Type B pancreatic cell (in vitro differentiated cells): ENCODE measurements around the gene SNX1. TPM values are rescaled to one million over a fixed set of nuclear protein-coding genes. Genes with fewer than 3 reads are reported as not detected.

ENCODE experiments used
- DNase-seq: peaks from one replicate; pipeline ENCODE4 v3.0.0; 2021; ENCODE audit warnings: mixed read lengths; ENCODE audit not compliant: unreplicated experiment; ENCODE audit errors: extremely low spot score
- H3K27ac Mint-ChIP-seq: 2 replicates; pipeline ENCODE4 v1.8.0; 2021; ENCODE audit warnings: mild to moderate bottlenecking, mixed read lengths
- H3K27me3 Mint-ChIP-seq: 2 replicates; pipeline ENCODE4 v1.8.0; 2021; ENCODE audit warnings: mixed read lengths
- H3K36me3 Mint-ChIP-seq: 2 replicates; pipeline ENCODE4 v1.8.0; 2021; ENCODE audit warnings: mixed read lengths
- H3K4me1 Mint-ChIP-seq: one replicate; pipeline ENCODE4 v1.8.0; 2021; ENCODE audit warnings: mixed read lengths; ENCODE audit not compliant: unreplicated experiment
- H3K4me3 Mint-ChIP-seq: 2 replicates; pipeline ENCODE4 v1.8.0; 2021; ENCODE audit warnings: mild to moderate bottlenecking, mixed read lengths
- H3K9me3 Mint-ChIP-seq: 2 replicates; pipeline ENCODE4 v1.8.0; 2021; ENCODE audit warnings: mixed read lengths
- total RNA-seq: library from RNA; stranded (reverse); gene quantifications from 2 replicates; pipeline ENCODE4 v1.2.1, GENCODE V29; 2021; ENCODE audit warnings: low replicate concordance
- TF ChIP-seq, protein P1 (sequence below): fragments of 200-600 bp; sonication (generic); conservative IDR thresholded peaks from 2 replicates; pipeline ENCODE4 v1.5.0; 2021; ENCODE audit warnings: antibody characterized with exemption, mild to moderate bottlenecking

Gene SNX1
- total RNA-seq, 1 donor from 2014 or later: 124 TPM

DNA sequence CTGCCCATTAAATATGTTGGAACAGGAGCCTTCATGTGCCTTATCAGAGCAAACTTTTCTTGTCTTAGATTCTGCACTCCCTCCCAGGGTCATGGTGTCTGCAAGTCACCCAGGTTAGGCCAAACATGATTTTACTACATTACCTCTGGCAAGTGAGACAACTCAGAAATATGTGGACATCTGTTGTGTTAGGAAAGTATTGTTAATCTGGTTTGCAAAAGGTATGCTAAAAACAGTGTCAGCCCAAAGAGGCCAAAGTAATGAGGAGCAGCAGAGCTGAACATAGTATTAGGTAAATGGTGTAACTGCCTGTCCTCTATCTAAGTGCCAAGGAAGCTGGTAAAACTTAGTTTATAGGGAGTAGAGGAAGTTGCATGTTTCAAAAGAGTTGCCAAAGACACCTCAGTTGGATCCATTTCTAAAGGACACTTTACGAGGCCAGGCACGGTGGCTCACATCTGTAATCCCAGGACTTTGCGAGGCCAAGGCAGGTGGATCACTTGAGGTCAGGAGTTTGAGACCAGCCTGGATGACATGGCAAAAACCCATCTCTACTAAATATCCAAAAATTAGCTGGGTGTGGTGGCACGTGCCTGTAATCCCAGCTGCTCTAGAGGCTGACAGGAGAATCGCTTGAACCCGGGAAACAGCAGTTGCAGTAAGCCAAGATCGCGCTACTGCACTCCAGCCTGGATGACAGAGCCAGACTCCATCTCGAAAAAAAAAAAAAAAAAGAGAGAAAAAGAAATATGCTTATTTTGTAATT is 89.5 kb downstream of the SNX1 start:
- TF ChIP-seq, protein P1, sequence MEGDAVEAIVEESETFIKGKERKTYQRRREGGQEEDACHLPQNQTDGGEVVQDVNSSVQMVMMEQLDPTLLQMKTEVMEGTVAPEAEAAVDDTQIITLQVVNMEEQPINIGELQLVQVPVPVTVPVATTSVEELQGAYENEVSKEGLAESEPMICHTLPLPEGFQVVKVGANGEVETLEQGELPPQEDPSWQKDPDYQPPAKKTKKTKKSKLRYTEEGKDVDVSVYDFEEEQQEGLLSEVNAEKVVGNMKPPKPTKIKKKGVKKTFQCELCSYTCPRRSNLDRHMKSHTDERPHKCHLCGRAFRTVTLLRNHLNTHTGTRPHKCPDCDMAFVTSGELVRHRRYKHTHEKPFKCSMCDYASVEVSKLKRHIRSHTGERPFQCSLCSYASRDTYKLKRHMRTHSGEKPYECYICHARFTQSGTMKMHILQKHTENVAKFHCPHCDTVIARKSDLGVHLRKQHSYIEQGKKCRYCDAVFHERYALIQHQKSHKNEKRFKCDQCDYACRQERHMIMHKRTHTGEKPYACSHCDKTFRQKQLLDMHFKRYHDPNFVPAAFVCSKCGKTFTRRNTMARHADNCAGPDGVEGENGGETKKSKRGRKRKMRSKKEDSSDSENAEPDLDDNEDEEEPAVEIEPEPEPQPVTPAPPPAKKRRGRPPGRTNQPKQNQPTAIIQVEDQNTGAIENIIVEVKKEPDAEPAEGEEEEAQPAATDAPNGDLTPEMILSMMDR: no peak
- no peaks in the 10 kb centered on the region for H3K27me3 Mint-ChIP-seq
- peaks cover 9% of the 10 kb centered on the region for H3K36me3 Mint-ChIP-seq
- no peak overlapping the region for H3K27ac Mint-ChIP-seq
- no peak overlapping the region for H3K4me3 Mint-ChIP-seq
- peaks cover 21% of the 10 kb centered on the region for H3K4me1 Mint-ChIP-seq
- DNase-seq: no peak
- no peaks in the 10 kb centered on the region for H3K9me3 Mint-ChIP-seq

DNA sequence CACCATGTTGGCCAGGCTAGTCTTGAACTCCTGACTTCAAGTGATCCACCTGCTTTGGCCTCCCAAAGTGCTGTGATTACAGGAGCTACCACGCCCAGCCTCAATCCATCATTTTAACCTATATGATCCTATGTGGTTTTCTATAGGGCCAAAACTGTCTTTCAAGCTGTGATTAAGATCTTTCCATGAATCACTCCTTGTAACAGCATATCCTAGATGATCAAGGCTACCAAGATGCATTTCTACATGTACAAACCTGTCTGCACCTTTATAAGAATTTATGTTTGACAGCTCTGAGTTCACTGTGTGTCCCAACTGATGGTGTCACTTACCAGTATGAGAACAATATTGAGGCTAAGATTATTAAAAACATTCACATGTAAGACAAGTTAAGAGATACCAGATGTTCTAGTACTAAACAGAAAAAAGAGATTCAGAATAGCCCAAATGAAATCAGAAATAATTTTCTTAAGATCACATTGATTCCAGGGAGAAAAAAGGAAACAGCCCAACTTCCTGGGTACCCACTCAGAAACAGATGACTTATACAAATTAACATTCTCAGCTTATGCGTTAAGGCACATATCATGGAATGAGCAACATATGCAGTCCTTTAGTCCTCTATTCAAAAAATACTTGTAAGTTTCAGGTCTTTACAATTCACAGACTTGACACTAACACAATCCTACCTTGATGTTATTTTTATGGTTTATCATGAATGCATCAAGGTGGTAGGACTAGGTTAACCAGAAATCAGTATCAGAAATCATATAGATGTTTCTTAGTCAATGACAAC is 91.8 kb downstream of the SNX1 start:
- no peak for DNase-seq
- Mint-ChIP-seq H3K4me1 (peaks cover 20% of the 10 kb centered on the region), H3K27ac (peak overlapping the region; percentile 23), H3K9me3 (no peaks in the 10 kb centered on the region), H3K27me3 (no peaks in the 10 kb centered on the region), H3K4me3 (no peak overlapping the region), H3K36me3 (peaks cover 9% of the 10 kb centered on the region)
- TF ChIP-seq, protein P1: no peak

Other genes with a start within 250 kb of the SNX1 start
- 3.4 and 5.0 TPM in 2 replicates for gene DAPK2, start 49.5 kb upstream of the SNX1 start, total RNA-seq
- 59.8 and 69.7 TPM in 2 replicates for gene CIAO2A, start 2.1 kb upstream of the SNX1 start, total RNA-seq
- gene SNX22, start 55.7 kb downstream of the SNX1 start, total RNA-seq: 1.3 and 2.7 TPM in 2 replicates
- 551 and 606 TPM in 2 replicates for gene PPIB, start 67.0 kb downstream of the SNX1 start, total RNA-seq